HCT116 (cell line): Measurements from ENCODE around the gene SMG5. TPM values are rescaled to one million over a fixed set of nuclear protein-coding genes. Genes with fewer than 3 reads are reported as not detected.

Source experiments
- ATAC-seq: fragments of 200-7000 bp; cut with Tn5 transposase; 2 replicates; pipeline ENCODE4 v1.9.1; 2020; ENCODE audit warnings: mild to moderate bottlenecking, moderate library complexity
- BruUV-seq: library from RNA; stranded (reverse); fragments of 400-500 nt; replicated peaks from 2 replicates; lab custom pipeline; 2021; lab: Mats Ljungman, UMichigan
- CTCF ChIA-PET: fragments of 300-600 bp; sonication (Branson Sonifier 250); formaldehyde crosslinking; loops from one replicate; lab custom pipeline; 2021; ENCODE audit warnings: antibody characterized with exemption; lab: Charles Lee
- POLR2A ChIA-PET: fragments of 300-600, 350-600 bp; sonication (Branson Sonifier 250); formaldehyde crosslinking; loops from one replicate; lab custom pipeline; 2021; ENCODE audit warnings: antibody characterized with exemption; lab: Charles Lee
- RAD21 ChIA-PET, 2 experiments: fragments of 300-600 bp; sonication (Branson Sonifier 250); formaldehyde crosslinking; loops; one replicate each; lab custom pipeline; 2023; ENCODE audit warnings: low total read pairs in 2 of 2; ENCODE audit not compliant: uncharacterized antibody in 2 of 2, unreplicated experiment in 2 of 2, low non-redundant PET in 1 of 2; lab: Charles Lee
- DNase-seq: peaks from one replicate; pipeline ENCODE4 v3.0.0-alpha.2; 2010; ENCODE audit warnings: low read depth, low spot score
- H2AFZ ChIP-seq: fragments of 200-600 bp; shearing (Covaris generic), sonication (generic); 2 replicates; pipeline ENCODE4 v1.6.1; 2017; ENCODE audit warnings: low read depth, mixed run types, mixed read lengths, antibody characterized with exemption, low read length; ENCODE audit not compliant: poor library complexity, severe bottlenecking
- H3K27ac ChIP-seq: 2 replicates; pipeline ENCODE4 v1.5.1; 2012; ENCODE audit warnings: low read depth, low read length
- H3K27me3 ChIP-seq: fragments of 200-600 bp; sonication (generic); 2 replicates; pipeline ENCODE4 v1.6.1; 2016; ENCODE audit warnings: mixed run types, low read length, mixed read lengths; ENCODE audit not compliant: insufficient read depth
- H3K36me3 ChIP-seq, 2 experiments: fragments of 200-500 bp in 1 of 2; fragments of 200-600 bp in 1 of 2; sonication (Bioruptor generic) in 1 of 2; sonication (generic) in 1 of 2; 2 replicates each; pipeline versions ENCODE4 v1.5.1 to v1.6.1; 2014 to 2016; ENCODE audit warnings: low read length in 2 of 2, inconsistent platforms in 1 of 2, mixed read lengths in 1 of 2, mixed run types in 1 of 2; ENCODE audit not compliant: insufficient read depth in 2 of 2, control insufficient read depth in 1 of 2
- H3K4me1 ChIP-seq, 2 experiments: fragments of 200-600 bp in 1 of 2; sonication (generic) in 1 of 2; 2 replicates each; pipeline versions ENCODE4 v1.5.1 to v1.6.1; 2012 to 2017; ENCODE audit warnings: low read length in 2 of 2, inconsistent platforms in 1 of 2, mild to moderate bottlenecking in 1 of 2, mixed read lengths in 1 of 2, mixed run types in 1 of 2, moderate library complexity in 1 of 2; ENCODE audit not compliant: insufficient read depth in 2 of 2, control insufficient read depth in 1 of 2
- H3K4me2 ChIP-seq: fragments of 200-600 bp; sonication (generic); 2 replicates; pipeline ENCODE4 v1.6.1; 2017; ENCODE audit warnings: mixed run types, low read length, mixed read lengths
- H3K4me3 ChIP-seq, 2 experiments: fragments of 200-600 bp in 1 of 2; sonication (generic) in 1 of 2; replicated peaks in 1 of 2; 2 replicates each; pipeline ENCODE4 v1.5.1; 2011 to 2016; ENCODE audit warnings: low read length in 2 of 2, control low read depth in 1 of 2, low read depth in 1 of 2, mild to moderate bottlenecking in 1 of 2, mixed read lengths in 1 of 2, mixed run types in 1 of 2
- H3K79me2 ChIP-seq: fragments of 200-600 bp; sonication (generic); 2 replicates; pipeline ENCODE4 v1.6.1; 2017; ENCODE audit warnings: mild to moderate bottlenecking, mixed run types, low read length, moderate library complexity, mixed read lengths; ENCODE audit not compliant: insufficient read depth
- H3K9ac ChIP-seq: fragments of 200-600 bp; sonication (generic); 2 replicates; pipeline ENCODE4 v1.6.1; 2016; ENCODE audit warnings: low read length, mixed read lengths
- H3K9me2 ChIP-seq: fragments of 200-600 bp; sonication (generic), shearing (Covaris generic); 2 replicates; pipeline ENCODE4 v1.6.1; 2017; ENCODE audit warnings: mixed run types, mild to moderate bottlenecking, moderate library complexity; ENCODE audit not compliant: insufficient read depth
- H3K9me3 ChIP-seq, 2 experiments: fragments of 200-500 bp in 1 of 2; fragments of 200-600 bp in 1 of 2; sonication (Bioruptor generic) in 1 of 2; sonication (generic) in 1 of 2; 2 replicates each; pipeline ENCODE4 v1.6.1; 2014 to 2017; ENCODE audit warnings: low read length in 2 of 2, mixed read lengths in 2 of 2, inconsistent platforms in 1 of 2, low read depth in 1 of 2, mild to moderate bottlenecking in 1 of 2, mixed run types in 1 of 2, moderate library complexity in 1 of 2; ENCODE audit not compliant: control insufficient read depth in 1 of 2, insufficient read depth in 1 of 2
- H4K20me1 ChIP-seq: fragments of 200-600 bp; sonication (generic), shearing (Covaris generic); 2 replicates; pipeline ENCODE4 v1.6.1; 2017; ENCODE audit warnings: mixed run types, mild to moderate bottlenecking, moderate library complexity; ENCODE audit not compliant: insufficient read depth
- EZH2 ChIP-seq: fragments of 200-600 bp; sonication (generic); IDR thresholded peaks from 2 replicates; pipeline ENCODE4 v1.6.1; 2017; ENCODE audit warnings: antibody characterized with exemption, mixed run types
- EZH2phosphoT487 ChIP-seq: fragments of 200-600 bp; IDR thresholded peaks from 2 replicates; pipeline ENCODE4 v1.6.1; 2018; ENCODE audit warnings: antibody characterized with exemption, borderline replicate concordance
- JUND ChIP-seq: IDR thresholded peaks from 2 replicates; pipeline ENCODE4 v1.6.1; 2012
- RAD21 ChIP-seq: IDR thresholded peaks from 2 replicates; pipeline ENCODE4 v1.6.1; 2012; ENCODE audit warnings: low read depth, mild to moderate bottlenecking
- ZNF274 ChIP-seq: fragments of 200-500 bp; sonication (Bioruptor generic); IDR thresholded peaks from 2 replicates; pipeline ENCODE4 v1.6.1; 2014; ENCODE audit warnings: mild to moderate bottlenecking, low read depth, low read length, inconsistent platforms
- intact Hi-C: fragments of 100-400 bp; cut with micrococcal nuclease; formaldehyde crosslinking; loops from 2 replicates; pipeline ENCODE4 v1.10.0; 2022
- total RNA-seq: library from RNA; stranded (reverse); gene quantifications from one replicate; pipeline ENCODE4 v1.2.1, GENCODE V29; 2021; ENCODE audit not compliant: unreplicated experiment
- TF ChIP-seq, protein P1 (sequence below): IDR thresholded peaks from 2 replicates; pipeline ENCODE4 v1.6.1; 2012
- TF ChIP-seq, protein P2 (sequence below), 3 experiments: fragments of 200-600 bp in 1 of 3; sonication (generic) in 1 of 3; IDR thresholded peaks in 2 of 3; conservative IDR thresholded peaks in 1 of 3; 2 replicates each; pipeline ENCODE4 v1.5.1; 2012 to 2017; ENCODE audit warnings: low read depth in 2 of 3, low read length in 2 of 3, antibody characterized with exemption in 1 of 3, borderline replicate concordance in 1 of 3, control low read depth in 1 of 3, mild to moderate bottlenecking in 1 of 3, mixed read lengths in 1 of 3, mixed run types in 1 of 3, moderate library complexity in 1 of 3; ENCODE audit not compliant: insufficient read depth in 1 of 3

Gene SMG5
- total RNA-seq, 1 experiment from 2014 or later, result 75.2 TPM

DNA sequence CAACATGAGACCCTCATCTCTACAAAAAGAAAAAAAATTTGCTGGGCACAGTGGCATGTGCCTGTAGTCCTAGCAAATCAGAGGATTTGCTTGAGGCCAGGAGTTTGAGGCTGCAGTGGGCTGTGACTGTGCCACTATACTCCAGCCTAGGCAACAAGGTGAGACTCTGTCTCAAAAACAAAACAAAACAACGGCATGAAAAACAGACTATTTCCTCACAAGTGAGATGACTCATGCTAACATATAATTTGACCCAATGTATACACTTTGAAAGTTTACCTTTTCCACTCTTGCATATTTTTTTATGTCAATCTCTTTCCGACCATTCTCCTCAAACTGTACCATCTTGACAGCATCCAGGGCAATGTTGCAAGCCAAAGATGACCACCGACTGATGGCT, 37.9 kb upstream of the SMG5 start:
- peaks cover 86% of the 10 kb centered on the region for H3K79me2 ChIP-seq
- no peak for TF ChIP-seq JUND
- TF ChIP-seq, protein P1, sequence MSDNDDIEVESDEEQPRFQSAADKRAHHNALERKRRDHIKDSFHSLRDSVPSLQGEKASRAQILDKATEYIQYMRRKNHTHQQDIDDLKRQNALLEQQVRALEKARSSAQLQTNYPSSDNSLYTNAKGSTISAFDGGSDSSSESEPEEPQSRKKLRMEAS, result no peak
- no peak for TF ChIP-seq ZNF274
- TF ChIP-seq EZH2phosphoT487, result no peak
- POLR2A ChIA-PET, result no interaction called here
- H3K4me1 ChIP-seq, result no peaks in the 10 kb centered on the region
- no peak overlapping the region for H2AFZ ChIP-seq
- no peak overlapping the region for H3K4me3 ChIP-seq
- no peaks in the 10 kb centered on the region for H3K27me3 ChIP-seq
- CTCF ChIA-PET, result interaction anchor here (1.4 kb wide), 1 partner anchor 95 kb away, joined by 3 read pairs; no protein-coding TSS in a partner anchor
- RAD21 ChIA-PET, result no interaction called here
- DNase-seq, result no peak
- no peaks in the 10 kb centered on the region for H3K9me3 ChIP-seq
- BruUV-seq, result no TSS peak
- no peak overlapping the region for H3K27ac ChIP-seq
- H3K9me2 ChIP-seq, result no peaks in the 10 kb centered on the region
- ATAC-seq, result no peak
- intact Hi-C loops, result no loop called here
- H3K36me3 ChIP-seq, result peaks cover 75 to 83% of the 10 kb centered on the region in 2 experiments
- no peak overlapping the region for H3K9ac ChIP-seq
- H4K20me1 ChIP-seq, result peaks cover 3% of the 10 kb centered on the region; the same call in 1 of the 2 replicates
- no peak overlapping the region for H3K4me2 ChIP-seq

DNA sequence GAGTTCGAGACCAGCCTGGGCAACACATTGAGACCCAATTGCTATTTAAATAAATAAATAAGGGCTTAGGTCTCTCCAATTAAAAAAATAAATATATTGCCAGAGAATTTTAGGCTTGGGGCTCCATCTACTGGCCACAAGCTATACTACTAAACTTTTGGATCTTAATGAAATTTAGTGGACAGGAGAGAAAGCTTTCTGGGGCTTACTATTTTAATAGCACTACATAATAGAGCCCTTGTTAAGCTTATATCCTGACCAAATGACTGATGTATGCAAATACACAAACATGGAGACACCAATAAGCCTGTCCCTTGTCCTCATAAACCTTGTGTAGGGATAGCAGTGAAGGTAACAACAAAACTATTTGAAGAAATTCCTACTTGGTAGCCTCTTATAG, 37.0 kb upstream of the SMG5 start:
- Histone ChIP-seq H3K9me3 (no peaks in the 10 kb centered on the region), H3K4me2 (no peak overlapping the region), H3K36me3 (peaks cover 75 to 82% of the 10 kb centered on the region in 2 experiments), H2AFZ (no peak overlapping the region), H3K27me3 (no peaks in the 10 kb centered on the region), H3K79me2 (peaks cover 85% of the 10 kb centered on the region), H3K4me1 (no peaks in the 10 kb centered on the region), H3K4me3 (no peak overlapping the region), H3K9me2 (no peaks in the 10 kb centered on the region), H4K20me1 (peaks cover 3% of the 10 kb centered on the region; the same call in 1 of the 2 replicates), H3K9ac (no peak overlapping the region), H3K27ac (no peak overlapping the region)
- ChIA-PET RAD21 (no interaction called here), POLR2A (interaction anchor here (1.2 kb wide), 1 partner anchor 14 kb away, joined by 3 read pairs; no protein-coding TSS in a partner anchor), CTCF (interaction anchor here (0.6 to 1.5 kb wide), 11 partner anchors 14 to 229 kb away, joined by 3 to 12 read pairs (median 4); partner anchors contain the start of genes CCT3, SLC25A44, SMG5 and TMEM79)
- no peak for ATAC-seq
- no peak for DNase-seq
- TF ChIP-seq, protein P2, sequence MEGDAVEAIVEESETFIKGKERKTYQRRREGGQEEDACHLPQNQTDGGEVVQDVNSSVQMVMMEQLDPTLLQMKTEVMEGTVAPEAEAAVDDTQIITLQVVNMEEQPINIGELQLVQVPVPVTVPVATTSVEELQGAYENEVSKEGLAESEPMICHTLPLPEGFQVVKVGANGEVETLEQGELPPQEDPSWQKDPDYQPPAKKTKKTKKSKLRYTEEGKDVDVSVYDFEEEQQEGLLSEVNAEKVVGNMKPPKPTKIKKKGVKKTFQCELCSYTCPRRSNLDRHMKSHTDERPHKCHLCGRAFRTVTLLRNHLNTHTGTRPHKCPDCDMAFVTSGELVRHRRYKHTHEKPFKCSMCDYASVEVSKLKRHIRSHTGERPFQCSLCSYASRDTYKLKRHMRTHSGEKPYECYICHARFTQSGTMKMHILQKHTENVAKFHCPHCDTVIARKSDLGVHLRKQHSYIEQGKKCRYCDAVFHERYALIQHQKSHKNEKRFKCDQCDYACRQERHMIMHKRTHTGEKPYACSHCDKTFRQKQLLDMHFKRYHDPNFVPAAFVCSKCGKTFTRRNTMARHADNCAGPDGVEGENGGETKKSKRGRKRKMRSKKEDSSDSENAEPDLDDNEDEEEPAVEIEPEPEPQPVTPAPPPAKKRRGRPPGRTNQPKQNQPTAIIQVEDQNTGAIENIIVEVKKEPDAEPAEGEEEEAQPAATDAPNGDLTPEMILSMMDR (IDR thresholded peaks at IDR 0.05 in 2 of 3, conservative IDR thresholded peaks at IDR 0.05 in 1 of 3; ENCODE audit: borderline replicate concordance in 1 of 3, insufficient read depth in 1 of 3, low read depth in 2 of 3, low read length in 2 of 3), result peak; percentile 42 to 63 (median 53); a peak in 5 of 6 replicates
- no peak for TF ChIP-seq EZH2
- TF ChIP-seq RAD21, result peak; percentile 62
- no TSS peak for BruUV-seq
- intact Hi-C loops, result loop anchor here (5.0 kb wide), 1 partner anchor 177 kb away; no protein-coding TSS in a partner anchor
